A673 (cell line): ENCODE measurements around the gene HOMER3. TPM values are rescaled to one million over a fixed set of nuclear protein-coding genes. Genes with fewer than 3 reads are reported as not detected.

Source experiments
- BruUV-seq: library from RNA; stranded (reverse); fragments of 400-500 nt; replicated peaks from 2 replicates; lab custom pipeline; 2021; lab: Mats Ljungman, UMichigan
- CTCF ChIA-PET: fragments of 300-600 bp; sonication (Branson Sonifier 250); formaldehyde crosslinking; loops from one replicate; lab custom pipeline; 2022; ENCODE audit warnings: antibody characterized with exemption; lab: Charles Lee
- POLR2A ChIA-PET: fragments of 300-600 bp; sonication (Branson Sonifier 250); formaldehyde crosslinking; loops from one replicate; lab custom pipeline; 2022; ENCODE audit warnings: antibody characterized with exemption; ENCODE audit not compliant: low non-redundant PET; lab: Charles Lee
- DNase-seq: peaks from one replicate; pipeline ENCODE4 v3.0.0-alpha.2; 2015; ENCODE audit warnings: low spot score
- H3K27ac ChIP-seq: fragments of 200-600 bp; sonication (generic); 2 replicates; pipeline ENCODE4 v1.5.1; 2016; ENCODE audit warnings: mixed run types, low read depth, mild to moderate bottlenecking, mixed read lengths, antibody characterized with exemption, low read length; ENCODE audit not compliant: poor library complexity, severe bottlenecking
- H3K27me3 ChIP-seq: fragments of 200-600 bp; sonication (generic); replicated peaks from 2 replicates; pipeline ENCODE4 v1.6.1; 2017; ENCODE audit warnings: mixed run types, low read depth, mild to moderate bottlenecking, mixed read lengths, antibody characterized with exemption, low read length; ENCODE audit not compliant: insufficient read depth, poor library complexity
- H3K36me3 ChIP-seq: fragments of 200-600 bp; sonication (generic); 2 replicates; pipeline ENCODE4 v1.6.1; 2016; ENCODE audit warnings: mixed run types, mild to moderate bottlenecking, mixed read lengths, antibody characterized with exemption, low read length; ENCODE audit not compliant: insufficient read depth, poor library complexity, severe bottlenecking
- H3K4me1 ChIP-seq: fragments of 200-600 bp; sonication (generic); 2 replicates; pipeline ENCODE4 v1.6.1; 2017; ENCODE audit warnings: mixed run types, mild to moderate bottlenecking, mixed read lengths, antibody characterized with exemption, low read length; ENCODE audit not compliant: insufficient read depth, poor library complexity, severe bottlenecking
- H3K4me3 ChIP-seq: fragments of 200-600 bp; sonication (generic); 2 replicates; pipeline ENCODE4 v1.5.1; 2016; ENCODE audit warnings: low read depth, mixed run types, mild to moderate bottlenecking, mixed read lengths, low read length; ENCODE audit not compliant: poor library complexity, severe bottlenecking
- H3K9me3 ChIP-seq: fragments of 200-600 bp; sonication (generic); 2 replicates; pipeline ENCODE4 v1.6.1; 2016; ENCODE audit warnings: mixed run types, low read depth, mild to moderate bottlenecking, mixed read lengths, antibody characterized with exemption, low read length; ENCODE audit not compliant: poor library complexity, severe bottlenecking
- EZH2 ChIP-seq: fragments of 200-600 bp; sonication (generic); IDR thresholded peaks from 2 replicates; pipeline ENCODE4 v1.6.1; 2017; ENCODE audit warnings: borderline replicate concordance, low read depth, mild to moderate bottlenecking, mixed read lengths, antibody characterized with exemption, low read length; ENCODE audit not compliant: poor library complexity, severe bottlenecking
- intact Hi-C: fragments of 100-400 bp; cut with micrococcal nuclease; formaldehyde crosslinking; loops from one replicate; pipeline ENCODE4 v1.10.0; 2022; ENCODE audit not compliant: unreplicated experiment
- total RNA-seq: library from RNA; stranded (reverse); gene quantifications from 2 replicates; pipeline ENCODE4 v1.2.3, GENCODE V29; 2021
- TF ChIP-seq, protein P1 (sequence below): fragments of 300-800, 200-600 bp; sonication (generic); conservative IDR thresholded peaks from 2 replicates; pipeline ENCODE4 v1.5.1; 2017; ENCODE audit warnings: low read depth, mild to moderate bottlenecking, antibody characterized with exemption, low read length, moderate library complexity, mixed read lengths

Gene HOMER3
- total RNA-seq, 1 experiment from 2014 or later: 23.9 TPM

DNA sequence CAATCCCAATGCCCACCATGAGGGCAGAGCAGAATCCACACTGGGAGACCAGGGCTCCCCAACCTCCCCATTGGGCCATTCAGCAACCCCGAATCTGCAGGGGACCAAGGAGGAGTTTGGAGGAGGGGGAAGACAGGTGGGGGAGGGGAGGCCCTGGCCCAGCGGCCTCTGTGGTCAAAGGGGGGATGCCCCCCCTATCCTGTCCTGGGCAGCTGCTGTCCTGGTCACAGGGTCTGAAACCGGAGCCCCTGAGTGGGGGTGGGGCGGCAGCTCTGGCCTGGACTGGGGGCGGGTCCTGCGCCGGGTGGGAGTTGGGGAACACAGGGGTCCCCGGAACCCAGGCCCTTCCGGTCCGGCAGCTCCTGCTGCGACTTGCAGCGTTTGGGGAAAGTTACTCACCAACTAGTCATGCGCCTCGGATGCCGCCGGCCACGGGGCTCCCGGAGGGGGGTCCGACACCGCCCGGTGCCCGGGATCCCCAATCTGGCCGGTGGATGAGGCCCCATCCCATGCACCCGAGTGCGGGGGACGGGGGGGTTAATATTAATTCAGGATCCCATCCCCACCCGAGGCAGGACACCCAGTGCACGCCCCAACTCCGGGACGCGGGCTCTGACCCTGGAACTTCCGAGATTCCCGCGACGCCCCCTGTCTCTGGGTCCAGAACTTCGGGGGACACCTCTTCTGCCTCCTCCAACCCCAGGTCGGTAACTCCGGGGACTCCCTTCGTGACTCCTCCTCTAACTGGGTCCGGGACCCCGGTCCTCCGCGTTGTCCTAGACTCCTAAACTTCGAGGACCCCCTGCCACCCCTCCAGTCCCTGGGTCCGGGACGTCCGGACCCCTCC lies 872 bp downstream of the HOMER3 start:
- TF ChIP-seq EZH2: no peak
- TF ChIP-seq, protein P1, sequence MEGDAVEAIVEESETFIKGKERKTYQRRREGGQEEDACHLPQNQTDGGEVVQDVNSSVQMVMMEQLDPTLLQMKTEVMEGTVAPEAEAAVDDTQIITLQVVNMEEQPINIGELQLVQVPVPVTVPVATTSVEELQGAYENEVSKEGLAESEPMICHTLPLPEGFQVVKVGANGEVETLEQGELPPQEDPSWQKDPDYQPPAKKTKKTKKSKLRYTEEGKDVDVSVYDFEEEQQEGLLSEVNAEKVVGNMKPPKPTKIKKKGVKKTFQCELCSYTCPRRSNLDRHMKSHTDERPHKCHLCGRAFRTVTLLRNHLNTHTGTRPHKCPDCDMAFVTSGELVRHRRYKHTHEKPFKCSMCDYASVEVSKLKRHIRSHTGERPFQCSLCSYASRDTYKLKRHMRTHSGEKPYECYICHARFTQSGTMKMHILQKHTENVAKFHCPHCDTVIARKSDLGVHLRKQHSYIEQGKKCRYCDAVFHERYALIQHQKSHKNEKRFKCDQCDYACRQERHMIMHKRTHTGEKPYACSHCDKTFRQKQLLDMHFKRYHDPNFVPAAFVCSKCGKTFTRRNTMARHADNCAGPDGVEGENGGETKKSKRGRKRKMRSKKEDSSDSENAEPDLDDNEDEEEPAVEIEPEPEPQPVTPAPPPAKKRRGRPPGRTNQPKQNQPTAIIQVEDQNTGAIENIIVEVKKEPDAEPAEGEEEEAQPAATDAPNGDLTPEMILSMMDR: no peak
- Histone ChIP-seq H3K4me3 (peak overlapping the region; percentile 78), H3K36me3 (no peaks in the 10 kb centered on the region), H3K27me3 (no peaks in the 10 kb centered on the region), H3K4me1 (peaks cover 12% of the 10 kb centered on the region), H3K27ac (peak overlapping the region; percentile 68), H3K9me3 (no peaks in the 10 kb centered on the region)
- DNase-seq: peak; percentile 35
- POLR2A ChIA-PET: no interaction called here
- no TSS peak for BruUV-seq
- intact Hi-C loops: no loop called here
- CTCF ChIA-PET: interaction anchor here (0.5 kb wide), 1 partner anchor 514 kb away, joined by 3 read pairs; no protein-coding TSS in a partner anchor

DNA sequence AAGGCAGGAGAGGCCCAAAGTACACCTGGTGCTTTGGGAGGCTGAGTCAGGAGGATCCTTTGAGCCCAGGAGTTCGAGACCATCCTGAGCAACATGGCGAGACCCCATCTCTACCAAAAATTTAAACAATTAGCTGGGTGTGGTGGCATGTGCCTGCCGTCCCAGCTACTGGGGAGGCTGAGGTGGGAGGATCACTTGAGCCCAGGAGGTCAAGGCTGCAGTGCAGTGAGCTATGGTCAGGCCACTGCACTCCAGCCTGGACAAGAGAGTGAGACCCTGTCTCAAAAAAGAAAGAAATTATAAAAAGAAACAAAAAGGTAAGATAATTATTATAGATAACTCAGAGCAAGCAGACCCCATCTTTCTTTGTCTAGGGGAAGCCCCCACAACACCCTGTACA lies 1.9 kb downstream of the HOMER3 start:
- intact Hi-C loops: no loop called here
- H3K9me3 ChIP-seq: no peaks in the 10 kb centered on the region
- CTCF ChIA-PET: interaction anchor here (0.6 kb wide), 1 partner anchor 699 kb away, joined by 4 read pairs; no protein-coding TSS in a partner anchor
- TF ChIP-seq EZH2: no peak
- TF ChIP-seq, protein P1: no peak
- peaks cover 2% of the 10 kb centered on the region for H3K36me3 ChIP-seq
- H3K27me3 ChIP-seq: no peaks in the 10 kb centered on the region
- no peak overlapping the region for H3K27ac ChIP-seq
- no peak overlapping the region for H3K4me3 ChIP-seq
- BruUV-seq: no TSS peak
- POLR2A ChIA-PET: no interaction called here
- H3K4me1 ChIP-seq: peaks cover 12% of the 10 kb centered on the region
- DNase-seq: no peak

DNA sequence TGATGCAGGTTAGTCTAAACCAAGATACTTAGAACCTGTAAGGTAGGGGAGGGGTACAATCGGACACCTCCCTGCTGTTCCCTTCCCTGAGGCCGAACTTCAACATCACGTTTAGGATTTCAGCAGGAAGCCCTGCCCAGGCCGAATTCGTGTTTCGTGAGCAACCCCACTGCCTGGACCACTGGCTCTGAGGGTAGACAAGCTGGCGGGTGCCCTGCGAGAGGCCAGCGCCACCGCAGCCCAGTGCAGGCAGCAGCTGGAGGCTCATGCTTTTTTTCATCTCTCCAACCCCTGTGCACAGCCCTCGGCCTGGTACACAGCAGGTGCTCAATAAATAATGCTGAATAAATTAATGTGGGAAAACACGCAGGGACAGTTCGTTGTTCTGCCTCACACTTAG lies 7.7 kb downstream of the HOMER3 start:
- ChIA-PET CTCF (no interaction called here), POLR2A (no interaction called here)
- DNase-seq: no peak
- TF ChIP-seq EZH2: no peak
- TF ChIP-seq, protein P1: no peak
- no peaks in the 10 kb centered on the region for H3K9me3 ChIP-seq
- no peak overlapping the region for H3K27ac ChIP-seq
- H3K36me3 ChIP-seq: peaks cover 4% of the 10 kb centered on the region
- no peaks in the 10 kb centered on the region for H3K4me1 ChIP-seq
- no peaks in the 10 kb centered on the region for H3K27me3 ChIP-seq
- no peak overlapping the region for H3K4me3 ChIP-seq
- intact Hi-C loops: no loop called here
- BruUV-seq: no TSS peak
